A673 (cell line): ENCODE data around the gene UPP1. TPM values are rescaled to one million over a fixed set of nuclear protein-coding genes. Genes with fewer than 3 reads are reported as not detected.

ENCODE experiments used
- Bru-seq: library from RNA; stranded (reverse); fragments of 400-500 nt; gene quantifications from one replicate; lab custom pipeline; 2021; lab: Mats Ljungman, UMichigan
- BruChase-seq, 2 experiments: library from RNA; stranded (reverse); fragments of 400-500 nt; gene quantifications; one replicate each; lab custom pipeline; 2021; lab: Mats Ljungman, UMichigan
- BruUV-seq: library from RNA; stranded (reverse); fragments of 400-500 nt; replicated peaks from 2 replicates; lab custom pipeline; 2021; lab: Mats Ljungman, UMichigan
- CTCF ChIA-PET: fragments of 300-600 bp; sonication (Branson Sonifier 250); formaldehyde crosslinking; loops from one replicate; lab custom pipeline; 2022; ENCODE audit warnings: antibody characterized with exemption; lab: Charles Lee
- POLR2A ChIA-PET: fragments of 300-600 bp; sonication (Branson Sonifier 250); formaldehyde crosslinking; loops from one replicate; lab custom pipeline; 2022; ENCODE audit warnings: antibody characterized with exemption; ENCODE audit not compliant: low non-redundant PET; lab: Charles Lee
- DNase-seq: peaks from one replicate; pipeline ENCODE4 v3.0.0-alpha.2; 2015; ENCODE audit warnings: low spot score
- H3K27ac ChIP-seq: fragments of 200-600 bp; sonication (generic); 2 replicates; pipeline ENCODE4 v1.5.1; 2016; ENCODE audit warnings: mixed run types, low read depth, mild to moderate bottlenecking, mixed read lengths, antibody characterized with exemption, low read length; ENCODE audit not compliant: poor library complexity, severe bottlenecking
- H3K27me3 ChIP-seq: fragments of 200-600 bp; sonication (generic); replicated peaks from 2 replicates; pipeline ENCODE4 v1.6.1; 2017; ENCODE audit warnings: mixed run types, low read depth, mild to moderate bottlenecking, mixed read lengths, antibody characterized with exemption, low read length; ENCODE audit not compliant: insufficient read depth, poor library complexity
- H3K36me3 ChIP-seq: fragments of 200-600 bp; sonication (generic); 2 replicates; pipeline ENCODE4 v1.6.1; 2016; ENCODE audit warnings: mixed run types, mild to moderate bottlenecking, mixed read lengths, antibody characterized with exemption, low read length; ENCODE audit not compliant: insufficient read depth, poor library complexity, severe bottlenecking
- H3K4me1 ChIP-seq: fragments of 200-600 bp; sonication (generic); 2 replicates; pipeline ENCODE4 v1.6.1; 2017; ENCODE audit warnings: mixed run types, mild to moderate bottlenecking, mixed read lengths, antibody characterized with exemption, low read length; ENCODE audit not compliant: insufficient read depth, poor library complexity, severe bottlenecking
- H3K4me3 ChIP-seq: fragments of 200-600 bp; sonication (generic); 2 replicates; pipeline ENCODE4 v1.5.1; 2016; ENCODE audit warnings: low read depth, mixed run types, mild to moderate bottlenecking, mixed read lengths, low read length; ENCODE audit not compliant: poor library complexity, severe bottlenecking
- H3K9me3 ChIP-seq: fragments of 200-600 bp; sonication (generic); 2 replicates; pipeline ENCODE4 v1.6.1; 2016; ENCODE audit warnings: mixed run types, low read depth, mild to moderate bottlenecking, mixed read lengths, antibody characterized with exemption, low read length; ENCODE audit not compliant: poor library complexity, severe bottlenecking
- CTCF ChIP-seq: fragments of 300-800, 200-600 bp; sonication (generic); conservative IDR thresholded peaks from 2 replicates; pipeline ENCODE4 v1.5.1; 2017; ENCODE audit warnings: low read depth, mild to moderate bottlenecking, antibody characterized with exemption, low read length, moderate library complexity, mixed read lengths
- EZH2 ChIP-seq: fragments of 200-600 bp; sonication (generic); IDR thresholded peaks from 2 replicates; pipeline ENCODE4 v1.6.1; 2017; ENCODE audit warnings: borderline replicate concordance, low read depth, mild to moderate bottlenecking, mixed read lengths, antibody characterized with exemption, low read length; ENCODE audit not compliant: poor library complexity, severe bottlenecking
- intact Hi-C: fragments of 100-400 bp; cut with micrococcal nuclease; formaldehyde crosslinking; loops from one replicate; pipeline ENCODE4 v1.10.0; 2022; ENCODE audit not compliant: unreplicated experiment
- long read RNA-seq: library from polyadenylated mRNA; stranded (forward); transcript quantifications from one replicate; pipeline ENCODE4 v2.0.0, GENCODE V29; 2022
- total RNA-seq: library from RNA; stranded (reverse); gene quantifications from 2 replicates; pipeline ENCODE4 v1.2.3, GENCODE V29; 2021

The UPP1 gene
- 5.5 TPM in 2 replicates for total RNA-seq
- Bru-seq, nascent RNA, result percentile 46 among the genes with signal in this experiment
- BruChase-seq, experiment 1, labeled RNA remaining after a 2-hour chase, result percentile 38 among the genes with signal in this experiment
- percentile 36 among the genes with signal in this experiment for BruChase-seq, experiment 2, labeled RNA remaining after a 6-hour chase
- long read RNA-seq, transcript UPP1-203 (9 exons, 1,375 nt), result major isoform, 6 of 17 reads
- long read RNA-seq, transcript UPP1-202 (6 exons, 955 nt), result major isoform, 6 of 17 reads
- long read RNA-seq, partial matches to known transcripts, result 2 of 17 reads
- long read RNA-seq, other reads (novel, unspliced or antisense), result 3 of 17 reads

DNA sequence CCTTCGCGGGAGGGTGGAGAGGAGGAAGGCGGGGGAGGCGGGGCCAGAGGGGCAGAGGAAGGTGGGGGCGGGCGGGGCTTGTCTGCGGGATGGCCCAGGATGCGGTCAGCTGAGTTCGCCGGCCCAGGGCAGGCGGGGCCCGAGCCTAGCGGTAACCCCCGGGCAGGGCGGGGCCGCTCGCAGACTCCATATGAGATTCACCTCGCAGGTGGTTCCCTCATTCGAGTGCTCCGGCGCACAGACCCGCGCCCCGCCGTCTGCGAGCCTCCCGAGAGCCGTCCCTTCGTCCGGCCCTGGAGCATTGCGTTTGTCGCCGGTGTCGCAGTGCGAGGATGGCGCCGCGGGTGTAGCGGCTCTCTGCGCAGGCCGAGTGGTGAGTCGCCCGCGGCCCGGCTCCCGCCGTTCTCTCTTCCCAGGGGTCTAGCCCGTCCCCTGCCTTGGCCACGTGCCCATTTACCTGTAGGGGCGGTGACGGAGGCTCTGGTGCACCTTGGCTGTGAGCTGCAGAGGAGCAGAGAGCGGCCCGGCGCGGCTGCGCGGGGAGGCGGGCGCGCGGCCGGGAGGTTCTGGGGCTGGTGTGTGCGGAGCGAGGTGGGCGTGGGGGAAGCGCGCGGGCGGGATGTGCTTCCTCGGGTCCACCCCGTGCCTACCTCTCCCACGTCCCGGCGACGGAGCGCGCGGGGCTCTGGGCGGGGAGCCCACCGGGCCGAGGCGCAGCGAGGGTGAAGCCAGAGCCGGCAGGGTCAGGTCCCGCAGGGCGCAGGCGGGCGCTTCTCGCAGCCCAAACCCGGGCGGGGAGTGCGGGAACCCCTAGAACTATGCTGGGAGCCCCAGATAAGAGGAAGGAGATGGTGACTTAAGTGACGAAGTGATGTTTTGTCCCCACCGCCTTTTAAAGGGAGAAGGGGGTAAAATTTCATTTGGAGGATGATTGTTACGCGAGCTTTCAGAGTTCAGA lies at the start of gene UPP1:
UPP1 (plus strand) TSS at position 220 of the 958 bp plus-strand sequence. CDS start 5,519 bp downstream, outside the sequence.
- H3K36me3 ChIP-seq, result no peaks in the 10 kb centered on the region
- POLR2A ChIA-PET, result interaction anchor here (0.6 kb wide), 1 partner anchor 118 kb away, joined by 3 read pairs; no protein-coding TSS in a partner anchor
- peaks cover 9% of the 10 kb centered on the region for H3K27me3 ChIP-seq
- DNase-seq, result no peak
- H3K4me3 ChIP-seq, result peak within 1 kb of the TSS; percentile 54
- intact Hi-C loops, result no loop called here
- TF ChIP-seq EZH2, result no peak
- TF ChIP-seq CTCF, result no peak
- H3K27ac ChIP-seq, result peak within 1 kb of the TSS; percentile 58
- BruUV-seq, result no TSS peak
- CTCF ChIA-PET, result no interaction called here
- H3K9me3 ChIP-seq, result no peaks in the 10 kb centered on the region
- H3K4me1 ChIP-seq, result no peaks in the 10 kb centered on the region

DNA sequence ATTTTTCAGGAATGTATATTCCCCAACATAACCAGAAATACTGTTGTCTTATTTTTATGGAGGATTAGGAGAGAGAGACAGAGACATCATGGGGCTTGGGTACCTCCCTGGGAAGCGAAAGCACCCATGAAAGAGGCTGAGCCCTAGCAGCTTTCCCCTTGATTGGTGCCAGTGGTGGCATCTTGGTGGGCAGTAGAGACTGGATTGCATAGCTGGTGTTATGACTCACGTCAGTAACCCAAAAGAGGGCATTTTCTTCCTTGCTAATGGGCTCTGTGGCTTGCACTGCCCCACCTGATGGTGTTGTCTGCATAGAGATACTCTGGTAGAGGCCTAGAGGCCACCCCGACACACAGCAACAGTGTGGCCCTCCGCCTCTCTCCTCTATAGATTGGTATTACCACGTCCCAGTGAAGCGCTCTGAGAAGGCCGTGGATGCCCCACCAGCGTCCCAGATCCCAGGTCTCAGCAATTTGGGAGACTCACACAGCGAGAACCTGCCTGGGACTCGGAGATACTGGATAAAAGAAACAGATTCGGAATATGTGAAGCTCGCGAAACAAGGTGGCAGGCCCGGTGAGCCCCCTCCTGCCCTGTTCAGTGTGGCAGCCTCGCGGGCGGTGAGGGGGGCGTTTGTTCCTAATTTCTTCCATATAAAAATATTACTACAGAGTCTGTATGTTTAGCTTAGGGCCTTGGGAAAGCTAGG lies 48.0 kb upstream of the UPP1 start:
- H3K4me1 ChIP-seq, result peaks cover 14% of the 10 kb centered on the region
- ChIA-PET POLR2A (no interaction called here), CTCF (no interaction called here)
- DNase-seq, result no peak
- BruUV-seq, result no TSS peak
- peaks cover 12% of the 10 kb centered on the region for H3K27me3 ChIP-seq
- no peak overlapping the region for H3K27ac ChIP-seq
- H3K9me3 ChIP-seq, result no peaks in the 10 kb centered on the region
- no peak overlapping the region for H3K4me3 ChIP-seq
- intact Hi-C loops, result no loop called here
- H3K36me3 ChIP-seq, result no peaks in the 10 kb centered on the region
- TF ChIP-seq EZH2 (no peak), CTCF (no peak)

DNA sequence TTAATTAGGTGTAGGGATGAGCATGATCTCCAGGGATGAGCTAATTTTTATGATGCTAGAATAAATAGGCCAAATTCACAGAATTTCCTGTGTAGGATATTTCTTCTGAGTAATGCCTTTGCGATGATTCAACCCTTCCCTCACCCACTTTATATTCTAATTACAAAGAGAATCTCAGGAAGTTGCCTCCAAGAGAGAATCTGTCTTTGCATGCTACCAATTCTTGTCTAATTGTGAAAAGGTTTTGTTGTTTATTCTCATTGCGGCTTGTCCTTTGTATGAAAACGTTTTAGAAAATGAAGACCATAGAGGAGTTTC lies 47.5 kb upstream of the UPP1 start:
- intact Hi-C loops, result no loop called here
- Histone ChIP-seq H3K4me1 (peaks cover 13% of the 10 kb centered on the region), H3K27me3 (peaks cover 7% of the 10 kb centered on the region), H3K9me3 (no peaks in the 10 kb centered on the region), H3K4me3 (no peak overlapping the region), H3K27ac (no peak overlapping the region), H3K36me3 (no peaks in the 10 kb centered on the region)
- CTCF ChIA-PET, result no interaction called here
- no TSS peak for BruUV-seq
- TF ChIP-seq CTCF (no peak), EZH2 (no peak)
- DNase-seq, result peak; percentile 71
- POLR2A ChIA-PET, result no interaction called here
